Activated B cell treated with CpG ODN at 0.5 μM for 24 hours (primary cell): Measurements from ENCODE around the gene ELOVL6. TPM values are rescaled to one million over a fixed set of nuclear protein-coding genes. Genes with fewer than 3 reads are reported as not detected.
"Not testable (repeated sequence)": the region's sequence is repeated elsewhere in the genome, so short reads cannot be mapped to it uniquely, and the experiment has no call there.

Experiments
- ATAC-seq: fragments of 200-7000 bp; cut with Tn5 transposase; one replicate; pipeline ENCODE4 v1.10.0; 2021; ENCODE audit warnings: low read depth, mild to moderate bottlenecking, moderate library complexity
- CTCF ChIA-PET: fragments of 350-600 bp; sonication (Branson Sonifier 250); formaldehyde crosslinking; loops from one replicate; lab custom pipeline; 2021; ENCODE audit warnings: antibody characterized with exemption; lab: Charles Lee
- POLR2A ChIA-PET: fragments of 350-600 bp; sonication (Branson Sonifier 250); formaldehyde crosslinking; loops from one replicate; lab custom pipeline; 2021; ENCODE audit warnings: antibody characterized with exemption; lab: Charles Lee
- DNase-seq: peaks from one replicate; pipeline ENCODE4 v3.0.0; 2022
- H3K27ac Mint-ChIP-seq: one replicate; pipeline ENCODE4 v1.8.0; 2020; ENCODE audit warnings: mixed read lengths
- H3K27me3 Mint-ChIP-seq: one replicate; pipeline ENCODE4 v1.8.0; 2021; ENCODE audit warnings: mixed read lengths
- H3K36me3 Mint-ChIP-seq: one replicate; pipeline ENCODE4 v1.8.0; 2021; ENCODE audit warnings: low read depth, mixed read lengths
- H3K4me1 Mint-ChIP-seq: one replicate; pipeline ENCODE4 v1.8.0; 2021; ENCODE audit warnings: mixed read lengths
- H3K4me3 Mint-ChIP-seq: one replicate; pipeline ENCODE4 v1.8.0; 2020; ENCODE audit warnings: mild to moderate bottlenecking, mixed read lengths
- H3K9me3 Mint-ChIP-seq: one replicate; pipeline ENCODE4 v1.8.0; 2020; ENCODE audit warnings: mixed read lengths
- CTCF ChIP-seq: fragments of 200-600 bp; IDR thresholded peaks from one replicate; pipeline ENCODE4 v1.8.0; 2022; ENCODE audit warnings: antibody characterized with exemption, mild to moderate bottlenecking
- intact Hi-C: fragments of 100-400 bp; cut with micrococcal nuclease; formaldehyde crosslinking; loops from one replicate; pipeline ENCODE4 v1.15.1; 2024
- total RNA-seq: library from RNA; stranded (reverse); gene quantifications from 2 replicates; pipeline ENCODE4 v1.2.3, GENCODE V29; 2022

Gene ELOVL6
- total RNA-seq, 1 donor from 2014 or later = 2.1 TPM

DNA sequence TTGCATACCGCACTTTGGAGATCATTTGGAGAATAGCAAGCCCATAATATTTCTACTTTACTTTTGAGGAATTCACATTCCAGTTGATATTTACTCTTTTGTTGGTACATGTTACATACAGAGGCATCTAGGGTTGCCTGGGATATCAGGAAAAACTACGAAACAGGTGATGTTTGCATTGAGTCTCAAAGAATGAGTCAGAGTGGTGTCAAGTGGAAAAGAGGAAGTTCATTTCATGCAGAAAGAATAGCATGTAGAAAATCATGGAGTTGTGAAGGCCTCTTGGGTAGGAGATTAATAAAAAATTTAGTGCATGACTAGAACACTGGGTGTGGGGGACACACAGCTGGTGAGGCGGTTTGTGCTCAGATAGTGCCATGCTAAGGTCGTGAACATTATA, 33.5 kb upstream of the ELOVL6 start:
- no peaks in the 10 kb centered on the region for H3K4me1 Mint-ChIP-seq
- H3K27ac Mint-ChIP-seq = no peak overlapping the region
- H3K36me3 Mint-ChIP-seq = no peaks in the 10 kb centered on the region
- DNase-seq = no peak
- no peaks in the 10 kb centered on the region for H3K9me3 Mint-ChIP-seq
- intact Hi-C loops = no loop called here
- ChIA-PET POLR2A (no interaction called here), CTCF (no interaction called here)
- ATAC-seq = no peak
- H3K27me3 Mint-ChIP-seq = peaks cover 6% of the 10 kb centered on the region
- TF ChIP-seq CTCF = no peak
- no peak overlapping the region for H3K4me3 Mint-ChIP-seq

DNA sequence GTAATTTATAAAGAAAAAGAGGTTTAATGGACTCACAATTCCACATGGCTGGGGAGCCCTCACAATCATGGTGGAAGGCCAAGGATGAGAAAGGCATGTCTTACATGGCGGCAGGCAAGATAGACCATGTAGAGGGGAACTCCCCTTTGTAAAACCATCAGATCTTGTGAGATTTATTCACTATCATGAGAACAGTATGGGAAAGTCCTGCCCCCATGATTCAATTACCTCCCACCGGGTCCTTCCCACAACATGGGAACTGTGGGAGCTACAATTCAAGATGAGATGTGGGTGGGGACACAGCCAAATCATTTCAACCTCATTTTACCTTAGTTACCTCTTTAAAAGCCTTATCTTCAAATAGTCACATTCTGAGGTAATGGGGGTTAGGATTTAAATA, 30.9 kb upstream of the ELOVL6 start:
- Mint-ChIP-seq H3K9me3 (no peaks in the 10 kb centered on the region), H3K4me1 (no peaks in the 10 kb centered on the region), H3K27me3 (peaks cover 2% of the 10 kb centered on the region), H3K4me3 (no peak overlapping the region), H3K36me3 (no peaks in the 10 kb centered on the region), H3K27ac (no peak overlapping the region)
- ATAC-seq (no peak), DNase-seq (no peak)
- intact Hi-C loops = no loop called here
- TF ChIP-seq CTCF = no peak
- ChIA-PET POLR2A (no interaction called here), CTCF (no interaction called here)

GRCh38 chr4:110224812-110225211, 26.4 kb upstream of the ELOVL6 start:
- no peak for DNase-seq
- H3K27ac Mint-ChIP-seq = no peak overlapping the region
- H3K27me3 Mint-ChIP-seq = peaks cover 5% of the 10 kb centered on the region
- no peak for TF ChIP-seq CTCF
- no peaks in the 10 kb centered on the region for H3K4me1 Mint-ChIP-seq
- no peak overlapping the region for H3K4me3 Mint-ChIP-seq
- CTCF ChIA-PET = no interaction called here
- intact Hi-C loops = no loop called here
- POLR2A ChIA-PET = no interaction called here
- H3K9me3 Mint-ChIP-seq = no peaks in the 10 kb centered on the region
- ATAC-seq = no peak
- H3K36me3 Mint-ChIP-seq = no peaks in the 10 kb centered on the region

- no peak for TF ChIP-seq CTCF
- Mint-ChIP-seq H3K27ac (no peak overlapping the region), H3K9me3 (peaks cover 1% of the 10 kb centered on the region), H3K4me1 (no peaks in the 10 kb centered on the region), H3K36me3 (no peaks in the 10 kb centered on the region), H3K27me3 (peaks cover 7% of the 10 kb centered on the region), H3K4me3 (no peak overlapping the region)
- DNase-seq (no peak), ATAC-seq (no peak)
- CTCF ChIA-PET = no interaction called here
- intact Hi-C loops = no loop called here
- POLR2A ChIA-PET = no interaction called here
Measured at GRCh38 chr4:110224142-110224541, 25.7 kb upstream of the ELOVL6 start.

- POLR2A ChIA-PET, DNase-seq, H3K4me1 Mint-ChIP-seq, H3K36me3 Mint-ChIP-seq, H3K9me3 Mint-ChIP-seq, ATAC-seq, intact Hi-C loops, H3K27ac Mint-ChIP-seq, H3K4me3 Mint-ChIP-seq: not testable (repeated sequence)
- CTCF ChIA-PET = interaction anchor here (1.0 kb wide), 1 partner anchor 170 kb away, joined by 3 read pairs; no protein-coding TSS in a partner anchor
- peaks cover 11% of the 10 kb centered on the region for H3K27me3 Mint-ChIP-seq
Measured at GRCh38 chr4:110218935-110219334, 20.5 kb upstream of the ELOVL6 start.

- DNase-seq, H3K36me3 Mint-ChIP-seq, H3K4me3 Mint-ChIP-seq, H3K27ac Mint-ChIP-seq, intact Hi-C loops, POLR2A ChIA-PET, ATAC-seq, H3K4me1 Mint-ChIP-seq, H3K9me3 Mint-ChIP-seq: not testable (repeated sequence)
- CTCF ChIA-PET = interaction anchor here (2.5 kb wide), 1 partner anchor 168 kb away, joined by 10 read pairs; no protein-coding TSS in a partner anchor
- H3K27me3 Mint-ChIP-seq = peaks cover 11% of the 10 kb centered on the region
Measured at GRCh38 chr4:110217181-110217580, 18.8 kb upstream of the ELOVL6 start.
